NCI-H187 (cell line): Measurements from ENCODE around the gene RNFT2.
A peak's percentile ranks its signal among the peaks of the same experiment; 100 is the strongest.
"Not testable (repeated sequence)": the region's sequence is repeated elsewhere in the genome, so short reads cannot be mapped to it uniquely, and the experiment has no call there.

Source experiments
- DNase-seq, 2 experiments: peaks; one replicate each; lab custom pipeline; 2025; lab: John Stamatoyannopoulos, UW

Gene RNFT2

DNA sequence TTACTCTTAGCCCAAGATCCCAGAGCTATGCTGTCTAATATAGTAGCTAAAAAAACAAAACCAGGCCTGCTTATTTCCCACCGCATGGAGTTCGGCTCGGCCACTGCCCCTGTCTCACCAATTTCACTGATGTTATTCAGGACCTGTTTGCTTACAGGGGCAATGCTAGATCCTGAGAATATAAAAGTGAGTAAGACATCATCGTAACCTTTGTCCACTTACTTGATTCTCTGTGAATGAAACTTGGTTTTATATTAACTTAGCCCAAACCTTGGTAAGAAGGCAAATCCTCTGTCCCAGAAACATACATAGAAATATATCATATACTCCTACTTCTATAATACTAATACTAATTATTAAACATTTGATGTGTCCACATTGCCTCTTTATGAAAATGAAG lies 56.6 kb downstream of the RNFT2 start:
- no peak for DNase-seq

DNA sequence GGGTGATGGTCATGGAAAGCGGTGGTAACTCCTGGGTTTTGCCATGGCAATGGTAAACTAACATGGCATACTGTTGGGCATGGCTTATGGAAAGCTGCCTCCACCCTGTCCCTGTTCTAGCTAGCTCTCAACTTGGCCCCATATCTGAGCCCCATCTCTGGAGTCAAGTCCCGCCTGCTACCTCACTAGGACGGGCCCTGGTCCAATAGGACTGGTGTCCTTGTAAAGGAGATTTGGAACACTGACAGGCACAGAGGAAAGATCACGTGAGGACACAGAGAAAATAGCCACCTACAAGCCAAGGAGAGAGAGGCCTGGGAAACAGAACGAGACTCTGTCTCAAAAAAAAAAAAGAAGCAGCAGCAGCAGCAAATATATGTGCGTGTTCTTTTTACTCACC lies 59.8 kb downstream of the RNFT2 start:
- DNase-seq, result no peak

DNA sequence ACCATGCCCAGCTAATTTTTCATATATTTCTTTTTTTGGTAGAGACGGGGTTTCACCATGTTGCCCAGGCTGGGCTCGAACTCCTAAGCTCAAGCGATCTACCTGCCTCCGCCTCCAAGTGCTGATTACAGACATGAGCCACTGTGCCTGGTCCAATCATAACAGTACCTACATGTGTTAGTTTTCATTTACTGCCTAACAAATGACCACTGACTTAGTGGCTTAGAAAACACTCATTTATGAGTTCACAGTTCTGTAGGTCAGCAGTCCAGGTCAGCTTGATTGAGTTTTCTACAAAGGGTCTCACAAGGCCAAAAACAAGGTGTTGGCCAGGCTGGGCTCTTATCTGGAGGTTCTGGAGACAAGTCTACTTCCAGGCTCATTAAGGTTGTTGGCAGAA lies 60.6 kb downstream of the RNFT2 start:
- no peak for DNase-seq

DNA sequence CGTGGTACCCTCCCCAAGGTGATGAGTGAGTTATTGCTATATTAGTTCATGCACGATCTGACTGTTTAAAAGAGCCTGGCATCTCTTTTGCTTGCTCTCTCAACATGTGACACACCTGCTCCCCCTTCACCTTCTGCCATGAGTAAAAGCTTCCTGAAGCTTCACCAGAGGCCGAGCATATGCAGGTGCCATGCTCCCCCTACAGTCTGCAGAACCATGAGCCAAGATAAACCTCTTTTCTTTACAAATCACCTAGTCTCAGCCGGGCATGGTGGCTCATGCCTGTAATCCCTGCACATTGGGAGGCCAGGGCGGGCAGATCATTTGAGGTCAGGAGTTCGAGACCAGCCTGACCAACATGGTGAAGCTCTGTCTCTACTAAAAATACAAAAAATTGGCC lies 61.8 kb downstream of the RNFT2 start:
- no peak for DNase-seq

DNA sequence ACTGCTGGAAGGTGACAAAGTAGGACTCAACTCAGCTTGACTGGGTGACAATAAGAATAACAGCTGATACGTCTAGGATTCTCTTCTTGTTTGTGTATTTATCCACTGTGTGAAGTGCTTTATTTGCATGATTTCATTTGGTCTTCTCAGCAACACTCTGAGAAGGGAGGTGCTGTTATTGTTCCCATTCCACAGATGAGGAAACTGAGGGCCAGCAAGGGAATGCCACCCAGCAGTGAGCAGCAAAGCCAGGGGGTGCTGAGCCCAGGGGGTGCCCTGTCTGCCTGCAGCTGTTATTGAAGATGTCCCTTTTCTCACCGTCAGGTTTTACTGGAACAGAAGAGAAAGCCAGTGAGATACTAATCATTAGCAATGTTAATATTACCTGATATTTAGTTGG lies 62.8 kb downstream of the RNFT2 start:
- no peak for DNase-seq

DNA sequence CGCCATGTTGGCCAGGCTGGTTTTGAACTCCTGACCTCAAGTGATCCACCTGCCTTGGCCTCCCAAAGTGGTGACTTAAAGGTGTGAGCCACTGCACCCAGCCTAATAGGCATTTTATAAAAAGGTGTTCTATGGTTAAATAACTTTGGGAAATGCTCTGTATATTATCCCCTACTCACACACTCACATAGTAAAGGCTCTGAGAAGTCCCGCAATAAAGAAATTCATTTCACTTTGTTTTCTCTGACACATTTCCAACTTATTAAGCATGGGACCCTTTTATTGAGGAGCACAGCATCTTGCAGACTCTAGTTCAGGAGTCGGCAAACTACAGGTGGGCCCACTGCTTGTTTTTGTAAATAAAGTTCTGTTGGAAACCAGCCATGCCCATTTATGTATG lies 63.9 kb downstream of the RNFT2 start:
- DNase-seq, result no peak

DNA sequence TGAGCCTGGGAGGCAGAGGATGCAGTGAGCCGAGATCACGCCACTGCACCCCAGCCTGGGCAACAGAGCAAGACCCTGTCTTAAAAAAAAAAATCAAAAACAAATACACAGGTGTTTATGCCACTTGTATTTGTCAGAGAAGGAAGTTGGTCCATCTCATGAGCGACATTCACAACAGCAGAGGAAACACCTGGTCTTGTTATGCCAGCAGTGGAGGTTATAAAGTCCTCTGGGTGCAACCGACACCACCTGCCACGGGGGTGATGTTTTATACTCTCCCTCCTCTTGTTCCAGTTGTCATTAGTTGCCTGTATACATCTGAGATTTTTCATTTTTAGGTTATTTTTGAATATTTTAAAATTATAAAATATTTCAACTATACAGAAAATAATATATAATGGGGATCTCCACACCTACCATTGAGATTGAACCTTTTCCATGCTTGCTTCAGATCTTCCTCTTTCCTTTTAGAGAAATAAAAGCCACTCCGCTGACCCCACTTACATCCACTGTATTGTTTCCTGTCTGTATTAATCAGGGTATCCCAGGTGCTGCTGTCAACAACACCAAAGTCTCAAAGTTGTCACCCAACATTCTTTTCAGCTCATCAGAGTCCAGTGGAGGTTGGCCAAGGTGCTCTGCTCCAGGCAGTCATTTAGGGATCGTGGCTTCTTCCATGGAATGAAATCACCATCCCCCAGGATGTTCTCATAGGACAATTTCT lies 65.1 kb downstream of the RNFT2 start:
- DNase-seq, result no peak

DNA sequence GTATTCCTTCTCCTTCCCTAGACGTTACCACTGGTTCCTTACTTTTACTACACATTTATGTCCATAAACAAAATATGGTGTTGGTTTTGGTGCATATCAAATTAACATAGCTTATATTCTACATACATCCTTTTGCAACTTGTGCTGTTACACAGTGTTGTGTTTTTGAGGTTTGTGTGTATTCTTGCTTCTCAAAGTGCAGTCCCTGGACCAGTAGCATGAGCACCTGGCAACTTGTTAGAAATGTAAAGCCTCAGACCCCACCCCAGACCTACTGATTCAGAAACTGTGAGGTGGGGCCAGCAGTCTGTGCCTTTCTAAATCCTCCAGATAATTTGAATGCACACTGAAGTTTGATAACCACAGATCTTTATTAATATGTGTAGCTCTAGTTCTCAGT lies 65.9 kb downstream of the RNFT2 start:
- no peak for DNase-seq

DNA sequence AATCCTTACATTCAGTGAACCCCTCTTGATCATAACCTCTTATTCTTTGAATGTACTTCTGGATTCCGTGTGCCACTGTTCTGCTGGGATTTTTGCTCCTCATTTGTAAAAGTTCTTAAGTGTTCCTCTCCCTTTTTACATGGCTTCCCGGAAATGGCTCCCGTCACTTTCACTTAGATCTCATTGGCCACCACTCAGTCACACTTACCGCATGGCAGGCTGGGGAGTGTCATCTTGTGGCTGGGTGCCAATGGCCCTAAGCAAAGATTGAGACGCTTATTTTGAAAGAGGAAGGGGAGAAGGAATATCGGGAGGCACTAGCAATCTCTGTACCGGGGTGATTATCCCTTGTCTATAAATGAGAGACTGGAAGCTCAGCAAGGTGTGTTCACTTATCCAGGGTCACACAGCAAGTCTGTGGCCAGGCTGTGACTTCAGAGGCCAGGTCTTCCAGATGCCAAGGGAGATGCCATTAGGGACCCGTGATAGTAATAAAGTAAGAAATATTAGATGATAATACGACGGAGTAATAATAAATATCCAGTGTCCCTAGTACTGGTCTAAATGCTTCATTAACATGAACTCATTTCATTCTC lies 68.8 kb downstream of the RNFT2 start:
- DNase-seq, result no peak

DNA sequence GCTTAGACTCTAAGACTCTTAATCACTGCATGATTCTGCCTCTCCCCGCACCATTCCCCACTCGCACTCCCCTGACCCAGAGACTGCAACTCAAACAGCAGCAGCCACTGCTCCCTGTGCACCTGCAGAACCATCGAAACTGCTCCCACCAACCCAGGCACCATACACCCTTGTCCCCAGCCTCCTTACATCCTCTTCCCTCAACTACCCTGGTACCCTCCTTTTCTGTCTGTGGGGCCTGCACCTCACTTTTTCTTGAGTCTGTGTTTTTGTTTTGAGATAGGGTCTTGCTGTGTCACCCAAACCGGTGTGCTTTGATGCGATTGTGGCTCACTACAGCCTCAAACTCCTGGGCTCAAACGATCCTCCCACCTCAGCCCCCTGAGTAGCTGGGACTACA lies 69.4 kb downstream of the RNFT2 start:
- no peak for DNase-seq

DNA sequence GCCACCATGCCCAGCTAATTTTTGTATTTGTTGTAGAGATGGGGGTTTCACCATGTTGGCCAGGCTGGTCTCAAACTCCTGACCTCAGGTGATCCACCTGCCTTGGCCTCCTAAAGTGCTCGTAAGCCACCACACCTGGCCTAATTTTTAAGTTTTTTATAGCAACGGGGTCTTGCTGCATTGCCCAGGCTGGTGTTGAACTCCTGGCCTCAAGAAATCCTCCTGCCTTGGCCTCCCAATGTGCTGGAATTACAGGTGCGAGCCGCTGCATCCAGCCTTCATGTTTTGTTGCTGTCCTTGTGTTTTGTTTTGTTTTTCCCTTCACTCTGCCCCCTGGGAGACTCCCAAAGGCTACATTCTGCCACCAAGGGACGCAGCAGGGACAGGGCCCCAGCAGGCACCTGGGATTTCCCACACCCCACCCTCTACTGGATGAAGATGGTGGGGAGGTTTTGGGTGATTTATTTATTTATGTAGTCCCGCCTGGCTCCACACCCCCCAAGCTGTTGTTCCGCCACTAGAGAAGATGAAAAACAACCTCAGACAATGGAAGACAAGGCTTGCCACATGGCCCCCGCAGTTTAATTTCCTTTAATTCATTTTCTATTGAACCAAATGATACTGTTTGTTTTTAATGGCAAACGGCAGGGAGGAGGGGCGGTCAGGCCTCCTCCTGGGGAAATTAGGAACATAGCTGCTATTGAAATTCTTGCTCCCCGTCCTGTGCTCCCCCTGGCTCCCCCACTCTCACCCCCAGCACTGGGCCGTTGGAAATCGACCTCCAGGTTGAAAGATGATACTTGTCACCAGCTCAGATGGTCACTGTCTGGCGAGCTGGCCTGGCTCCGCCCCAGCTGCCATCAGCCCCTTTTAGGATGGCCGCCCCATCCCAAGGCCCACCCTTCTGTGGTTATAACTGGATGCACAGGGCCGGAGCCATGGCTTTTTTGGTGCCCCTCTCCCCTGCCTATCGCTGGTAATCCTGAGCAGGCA lies 70.3 kb downstream of the RNFT2 start:
- no peak for DNase-seq

DNA sequence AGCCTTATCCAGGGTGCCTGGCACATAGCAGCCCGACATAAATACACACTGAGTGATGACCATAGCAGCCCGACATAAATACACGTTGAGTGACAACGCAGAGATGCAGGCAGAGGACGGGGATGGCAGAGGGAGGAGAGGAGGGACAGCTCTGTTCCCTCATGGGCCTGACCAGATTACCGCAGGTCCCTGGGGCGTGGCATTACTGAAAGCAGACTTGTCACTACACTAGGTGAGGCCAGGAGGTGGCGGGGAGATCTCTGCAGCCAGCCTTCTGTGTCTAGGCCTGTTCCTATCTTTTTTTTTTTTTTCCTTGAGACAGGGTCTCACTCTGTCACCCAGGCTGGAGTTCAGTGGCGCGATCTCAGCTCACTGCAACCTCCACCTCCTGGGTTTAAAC lies 74.1 kb downstream of the RNFT2 start:
- DNase-seq, result no peak

DNA sequence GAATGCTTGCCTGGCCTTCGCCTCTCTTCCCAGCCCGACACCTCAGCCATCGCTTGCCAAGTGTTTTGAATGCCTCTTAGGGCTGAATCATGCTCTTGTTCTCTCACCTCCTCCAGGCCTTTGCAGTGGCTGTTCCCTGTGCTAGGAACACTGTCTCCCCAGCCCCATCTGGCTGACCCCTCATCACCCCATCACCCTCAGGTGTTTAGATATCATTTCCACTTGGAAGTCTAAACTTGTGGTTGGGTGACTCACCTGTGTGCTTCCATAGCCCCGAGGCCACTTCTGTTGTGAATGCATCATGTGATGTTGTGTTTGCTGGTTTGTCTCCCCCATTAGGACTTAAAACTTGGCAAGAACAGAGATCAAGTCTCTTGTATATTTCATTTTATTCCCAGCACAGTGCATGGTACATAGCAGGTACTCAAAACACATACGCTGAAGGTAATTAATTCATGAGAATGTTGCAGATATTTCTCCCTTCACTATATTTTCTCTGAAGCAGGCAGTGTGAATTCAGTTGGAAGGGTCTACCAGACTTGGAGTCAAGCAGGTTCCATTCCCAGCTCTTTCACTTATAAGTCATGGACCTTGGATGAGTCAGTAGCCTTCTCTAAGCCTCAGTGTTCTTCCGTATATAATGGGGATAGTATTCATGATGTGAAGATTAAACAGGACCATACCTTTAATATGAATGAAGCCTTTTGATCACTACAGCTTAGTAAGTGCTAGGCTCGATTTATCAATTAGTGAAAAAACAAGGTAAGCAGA lies 75.3 kb downstream of the RNFT2 start:
- no peak for DNase-seq

DNA sequence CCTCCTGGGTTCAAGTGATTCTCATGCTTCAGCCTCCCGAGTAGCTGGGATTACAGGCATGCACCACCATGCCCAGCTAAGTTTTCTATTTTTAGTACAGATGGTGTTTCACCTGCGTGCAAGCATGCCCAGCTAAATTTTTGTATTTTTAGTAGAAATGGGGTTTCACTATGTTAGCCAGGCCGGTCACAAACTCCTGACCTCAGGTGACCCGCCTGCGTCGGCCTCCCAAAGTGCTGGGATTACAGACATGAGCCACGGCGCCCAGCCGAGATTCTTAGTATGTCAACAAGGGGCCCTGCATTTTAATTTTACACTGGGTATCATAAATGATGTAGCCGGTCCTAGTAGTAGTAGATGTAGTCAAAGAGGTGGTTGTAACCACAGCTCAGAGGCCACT lies 76.7 kb downstream of the RNFT2 start:
- DNase-seq, result not testable (repeated sequence)

DNA sequence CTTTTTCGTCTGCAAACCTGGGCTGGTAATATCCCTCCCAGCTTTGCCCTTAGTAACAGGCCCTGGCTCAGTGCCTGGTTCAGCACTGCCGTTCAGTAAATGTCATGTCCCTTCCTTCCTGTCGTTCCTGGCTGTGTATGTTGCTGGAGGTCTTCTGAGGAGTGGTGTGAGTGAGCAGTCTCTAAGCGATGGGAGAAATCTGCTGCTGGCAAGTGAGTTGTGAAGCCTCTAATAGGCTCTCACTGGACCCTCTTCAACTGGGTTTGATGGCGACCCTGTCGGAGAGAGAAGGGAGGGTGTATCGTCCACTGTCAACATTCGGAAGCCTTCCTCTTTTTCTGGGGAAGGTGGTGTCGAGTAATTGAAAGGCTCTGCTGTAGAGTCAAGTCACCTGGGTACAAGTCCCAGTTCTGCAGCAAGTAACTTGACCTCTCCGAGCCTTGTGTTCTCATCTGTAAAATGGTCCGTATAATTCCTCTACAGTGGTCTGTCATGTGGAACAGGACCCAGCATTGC lies 80.3 kb downstream of the RNFT2 start:
- no peak for DNase-seq

DNA sequence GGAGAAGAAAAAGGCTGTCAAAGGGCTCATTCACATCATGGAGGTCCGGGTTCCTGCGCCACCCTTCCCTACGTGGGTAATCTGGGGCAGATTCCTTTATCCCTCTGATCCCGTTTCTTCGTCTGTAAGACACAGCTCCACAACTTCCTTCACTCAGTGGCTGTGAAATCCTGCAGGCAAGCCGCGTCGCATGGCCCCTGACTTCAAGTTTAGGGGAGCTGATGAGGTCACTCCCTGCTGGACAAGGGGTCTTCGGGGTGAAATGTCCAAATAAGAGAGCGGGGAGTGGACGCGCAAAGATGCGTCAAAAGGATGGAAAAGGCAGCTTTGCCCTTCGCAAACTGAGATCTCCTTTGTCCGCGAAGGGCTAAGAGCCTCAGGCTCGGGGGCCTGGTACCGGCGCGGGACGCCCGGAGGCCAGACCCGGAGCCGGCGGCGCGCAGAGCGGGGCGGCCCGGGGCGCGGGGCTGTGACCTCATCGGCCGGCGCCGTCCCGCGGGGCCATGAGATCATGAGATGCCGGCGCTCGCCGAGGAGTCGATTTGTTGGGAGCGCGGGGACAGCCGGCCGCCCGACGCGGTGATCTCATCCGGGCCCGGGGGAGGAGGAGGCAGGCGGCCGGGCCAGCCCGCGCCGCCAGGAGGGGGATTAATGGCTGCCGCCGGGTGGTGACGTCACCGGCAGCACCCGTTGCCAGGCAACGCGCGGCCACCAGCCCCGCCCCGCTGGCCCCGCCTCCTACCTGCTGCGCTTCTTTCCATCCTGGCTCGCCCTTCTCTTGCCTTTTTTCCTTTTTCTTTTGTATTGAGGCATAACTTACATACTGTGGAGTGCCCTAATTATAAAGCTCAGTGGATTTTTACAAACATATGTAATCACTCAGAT lies 81.1 kb downstream of the RNFT2 start:
- peak; percentile 88 to 90 for DNase-seq

DNA sequence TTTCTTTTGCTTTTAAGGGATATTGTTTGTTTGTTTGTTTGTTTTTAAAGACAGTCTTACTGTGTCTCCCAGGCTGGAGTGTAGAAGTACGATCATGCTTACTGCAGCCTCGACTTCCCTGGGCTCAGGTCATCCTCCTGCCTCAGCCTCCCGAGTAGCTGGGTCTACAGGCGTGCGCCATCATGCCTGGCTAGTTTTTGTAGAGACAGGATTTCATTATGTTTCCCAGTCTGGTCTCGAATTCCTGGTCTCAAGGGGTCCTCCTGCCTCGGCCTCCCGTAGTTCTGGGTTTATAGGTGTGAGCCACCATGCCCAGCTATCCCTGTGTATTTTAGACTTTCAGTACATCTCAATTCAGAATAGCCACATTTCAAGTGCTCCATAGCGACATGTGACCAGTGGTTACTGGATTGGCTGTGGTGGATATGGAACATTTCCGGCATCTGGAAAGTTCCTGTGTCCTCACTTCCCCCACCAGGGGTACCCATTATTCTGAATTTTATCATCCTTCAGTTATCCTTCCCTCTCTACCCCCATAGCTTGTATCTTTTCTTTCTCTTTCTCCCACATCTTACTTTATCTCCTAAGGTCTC lies 82.0 kb downstream of the RNFT2 start:
- DNase-seq, result no peak

DNA sequence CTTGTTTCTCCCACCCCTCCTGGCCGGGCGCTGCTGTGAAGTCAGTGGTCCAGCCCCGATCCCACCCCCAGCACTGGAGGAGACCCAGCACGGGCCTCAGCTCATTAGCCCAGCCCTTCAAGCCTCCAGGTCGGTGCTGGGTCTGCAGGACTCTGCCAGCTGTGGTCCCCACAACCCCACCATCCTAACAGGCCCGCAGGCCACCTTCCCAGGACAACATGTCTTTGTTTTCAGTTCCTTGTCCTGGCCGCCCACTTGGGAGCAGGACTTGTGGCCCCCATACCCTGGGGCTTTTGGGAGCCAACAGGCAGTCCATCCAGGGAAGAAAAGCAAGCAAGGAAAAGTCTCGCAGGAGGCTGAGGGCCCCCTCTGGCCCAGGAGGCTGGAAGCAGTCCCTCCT lies 83.2 kb downstream of the RNFT2 start:
- DNase-seq, result no peak

DNA sequence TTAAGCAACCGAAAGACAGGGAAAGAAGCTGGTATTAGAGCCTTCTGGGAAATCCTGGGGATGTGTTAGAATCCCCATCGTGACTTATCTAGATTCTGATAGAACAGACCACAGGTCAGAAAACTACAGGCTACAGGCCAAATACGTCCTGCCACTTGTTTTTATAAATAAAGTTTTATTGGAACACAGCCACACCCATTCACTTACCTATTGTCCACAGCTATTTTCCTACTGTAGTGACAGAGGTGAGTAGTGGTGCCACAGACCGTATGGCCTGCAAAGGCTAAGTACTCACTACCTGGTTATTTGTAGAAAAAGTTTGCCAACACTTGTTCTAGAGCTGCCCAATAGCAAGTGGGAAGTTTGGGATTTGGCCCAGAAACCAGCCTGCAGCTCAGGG lies 89.3 kb downstream of the RNFT2 start:
- DNase-seq, result no peak

DNA sequence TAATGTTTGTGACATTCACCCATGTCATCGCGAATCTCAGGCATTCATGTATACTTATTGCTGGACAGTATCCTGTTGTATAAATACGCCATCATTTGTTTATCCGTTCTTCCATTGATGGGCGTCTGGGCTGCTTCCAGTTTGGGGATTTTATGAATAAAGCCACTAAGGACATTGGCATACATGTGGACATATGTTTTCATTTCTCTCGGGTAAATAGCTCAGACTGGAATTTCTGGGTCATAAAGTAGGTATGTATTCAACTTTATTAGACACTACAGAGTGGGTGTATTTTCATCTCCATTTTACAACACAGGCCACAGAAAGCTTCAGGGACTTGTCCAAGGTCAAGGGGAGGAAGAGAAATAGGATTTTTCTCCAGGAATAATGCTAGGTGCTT lies 94.2 kb downstream of the RNFT2 start:
- DNase-seq, result no peak

DNA sequence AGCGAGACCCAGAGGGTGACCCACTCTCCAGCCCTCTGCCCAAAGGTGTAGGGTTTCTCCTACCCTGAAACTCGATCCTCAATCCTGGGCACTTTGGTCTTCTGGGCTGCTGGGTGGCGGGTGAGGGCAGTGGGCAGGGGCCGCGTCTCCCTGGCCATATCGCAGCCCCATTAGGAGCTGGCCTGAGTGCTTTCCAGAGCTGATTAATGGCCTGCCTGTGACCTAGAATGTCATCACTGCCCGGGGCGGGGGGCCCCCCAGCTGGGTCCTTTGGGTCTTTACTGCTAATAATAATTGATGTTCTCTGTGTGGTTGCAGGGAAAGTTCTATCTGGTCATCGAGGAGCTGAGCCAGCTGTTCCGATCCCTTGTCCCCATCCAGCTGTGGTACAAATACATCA lies 95.4 kb downstream of the RNFT2 start:
- no peak for DNase-seq
